CD4-positive, alpha-beta T cell (primary cell): ENCODE measurements around the gene ACSS2. TPM values are rescaled to one million over a fixed set of nuclear protein-coding genes. Genes with fewer than 3 reads are reported as not detected.

ENCODE experiments used
- ATAC-seq: fragments of 200-7000 bp; cut with Tn5 transposase; one replicate; pipeline ENCODE4 v1.10.0; 2022; ENCODE audit warnings: mild to moderate bottlenecking; ENCODE audit not compliant: poor library complexity
- CTCF ChIA-PET: fragments of 350-600 bp; sonication (Branson Sonifier 250); formaldehyde crosslinking; loops from one replicate; lab custom pipeline; 2021; ENCODE audit warnings: antibody characterized with exemption, inconsistent platforms; lab: Charles Lee
- POLR2A ChIA-PET: fragments of 350-600 bp; sonication (Branson Sonifier 250); formaldehyde crosslinking; loops from one replicate; lab custom pipeline; 2021; ENCODE audit warnings: antibody characterized with exemption, inconsistent platforms; lab: Charles Lee
- DNase-seq, 14 experiments: peaks; one replicate each; pipeline ENCODE4 v3.0.0-alpha.2; 2013 to 2020; ENCODE audit warnings: mixed read lengths in 2 of 14
- H3K27ac ChIP-seq, 2 donors: one replicate each; pipeline versions ENCODE4 v1.5.1 to v1.7.0; 2013; ENCODE audit warnings: low read length in 2 of 2, low read depth in 1 of 2, mild to moderate bottlenecking in 1 of 2
- H3K27me3 ChIP-seq, 2 experiments: 1 replicate in 1 of 2; 2 replicates in 1 of 2; pipeline versions ENCODE4 v1.6.1 to v1.7.0; 2013; ENCODE audit warnings: low read length in 2 of 2, control low read depth in 1 of 2, mild to moderate bottlenecking in 1 of 2, moderate library complexity in 1 of 2; ENCODE audit not compliant: insufficient read depth in 2 of 2, control insufficient read depth in 1 of 2
- H3K36me3 ChIP-seq: one replicate; pipeline ENCODE4 v1.6.1; 2013; ENCODE audit warnings: low read length, control low read depth; ENCODE audit not compliant: insufficient read depth
- H3K4me1 ChIP-seq: one replicate; pipeline ENCODE4 v1.6.1; 2013; ENCODE audit warnings: low read length, control low read depth; ENCODE audit not compliant: insufficient read depth
- H3K4me3 ChIP-seq: one replicate; pipeline ENCODE4 v1.5.1; 2013; ENCODE audit warnings: mild to moderate bottlenecking, low read length, moderate library complexity
- H3K9me3 ChIP-seq, 2 experiments: 1 replicate in 1 of 2; 2 replicates in 1 of 2; pipeline versions ENCODE4 v1.6.1 to v1.7.0; 2013; ENCODE audit warnings: low read length in 2 of 2, mild to moderate bottlenecking in 2 of 2, control low read depth in 1 of 2, moderate library complexity in 1 of 2; ENCODE audit not compliant: control insufficient read depth in 1 of 2, insufficient read depth in 1 of 2
- H3K27ac Mint-ChIP-seq: one replicate; pipeline ENCODE4 v1.8.0; 2020; ENCODE audit warnings: mixed read lengths
- H3K27me3 Mint-ChIP-seq: one replicate; pipeline ENCODE4 v1.8.0; 2021; ENCODE audit warnings: mixed read lengths
- H3K36me3 Mint-ChIP-seq: one replicate; pipeline ENCODE4 v1.8.0; 2021; ENCODE audit warnings: low read depth, mixed read lengths
- H3K4me1 Mint-ChIP-seq: one replicate; pipeline ENCODE4 v1.8.0; 2021; ENCODE audit warnings: low read depth, mixed read lengths
- H3K4me3 Mint-ChIP-seq: one replicate; pipeline ENCODE4 v1.8.0; 2020; ENCODE audit warnings: mild to moderate bottlenecking, mixed read lengths
- H3K9me3 Mint-ChIP-seq: one replicate; pipeline ENCODE4 v1.8.0; 2020; ENCODE audit warnings: mixed read lengths
- CTCF ChIP-seq: fragments of 200-600 bp; IDR thresholded peaks from one replicate; pipeline ENCODE4 v1.8.0; 2022; ENCODE audit warnings: antibody characterized with exemption, mild to moderate bottlenecking
- intact Hi-C, 2 experiments: fragments of 100-400 bp; cut with DNase I in 1 of 2; cut with micrococcal nuclease in 1 of 2; formaldehyde crosslinking; loops; one replicate each; pipeline versions ENCODE4 v1.15.1 to v1.9.0; 2023 to 2025; cut with DNase I, micrococcal nuclease
- total RNA-seq, 174 experiments: library from RNA in 2 of 174; stranded (reverse) in 2 of 174; gene quantifications; one replicate each; pipeline ENCODE4 v1.2.3 and lab custom pipeline; 2021 to 2026

ACSS2 gene
- total RNA-seq, 2 experiments from 2014 or later, result 15.6 to 18.8 TPM

GRCh38 chr20:34942301-34942700 lies 65.9 kb downstream of the ACSS2 start:
- no peaks in the 10 kb centered on the region for H3K27me3 Mint-ChIP-seq
- ATAC-seq (no peak), DNase-seq (no peak)
- POLR2A ChIA-PET, result no interaction called here
- no peaks in the 10 kb centered on the region for H3K9me3 Mint-ChIP-seq
- CTCF ChIA-PET, result no interaction called here
- Histone ChIP-seq H3K9me3 (no peaks in the 10 kb centered on the region), H3K27me3 (no peaks in the 10 kb centered on the region), H3K27ac (no peak overlapping the region), H3K4me3 (no peak overlapping the region), H3K36me3 (peaks cover 54% of the 10 kb centered on the region), H3K4me1 (no peaks in the 10 kb centered on the region)
- TF ChIP-seq CTCF, result no peak
- H3K36me3 Mint-ChIP-seq, result peaks cover 77% of the 10 kb centered on the region
- no peak overlapping the region for H3K4me3 Mint-ChIP-seq
- intact Hi-C loops, result no loop called here
- no peaks in the 10 kb centered on the region for H3K4me1 Mint-ChIP-seq
- H3K27ac Mint-ChIP-seq, result no peak overlapping the region

GRCh38 chr20:34943808-34944567 lies 67.6 kb downstream of the ACSS2 start:
- Histone ChIP-seq H3K9me3 (no peaks in the 10 kb centered on the region), H3K27me3 (no peaks in the 10 kb centered on the region), H3K4me1 (no peaks in the 10 kb centered on the region), H3K36me3 (peaks cover 51% of the 10 kb centered on the region), H3K4me3 (no peak overlapping the region), H3K27ac (no peak overlapping the region)
- ChIA-PET POLR2A (no interaction called here), CTCF (interaction anchor here (0.5 kb wide), 1 partner anchor 674 kb away, joined by 3 read pairs; no protein-coding TSS in a partner anchor)
- no peaks in the 10 kb centered on the region for H3K9me3 Mint-ChIP-seq
- no peak overlapping the region for H3K27ac Mint-ChIP-seq
- TF ChIP-seq CTCF, result no peak
- intact Hi-C loops, result no loop called here
- H3K36me3 Mint-ChIP-seq, result peaks cover 69% of the 10 kb centered on the region
- no peak overlapping the region for H3K4me3 Mint-ChIP-seq
- no peaks in the 10 kb centered on the region for H3K4me1 Mint-ChIP-seq
- no peak for ATAC-seq
- DNase-seq, result no peak
- H3K27me3 Mint-ChIP-seq, result no peaks in the 10 kb centered on the region

GRCh38 chr20:34945315-34946077 lies 69.1 kb downstream of the ACSS2 start:
- Mint-ChIP-seq H3K9me3 (no peaks in the 10 kb centered on the region), H3K4me3 (no peak overlapping the region), H3K27me3 (no peaks in the 10 kb centered on the region), H3K27ac (no peak overlapping the region), H3K4me1 (no peaks in the 10 kb centered on the region), H3K36me3 (peaks cover 74% of the 10 kb centered on the region)
- Histone ChIP-seq H3K27ac (no peak overlapping the region), H3K36me3 (peaks cover 58% of the 10 kb centered on the region), H3K27me3 (no peaks in the 10 kb centered on the region), H3K9me3 (no peaks in the 10 kb centered on the region), H3K4me1 (no peaks in the 10 kb centered on the region), H3K4me3 (no peak overlapping the region)
- DNase-seq (no peak), ATAC-seq (no peak)
- intact Hi-C loops, result no loop called here
- ChIA-PET POLR2A (no interaction called here), CTCF (no interaction called here)
- no peak for TF ChIP-seq CTCF
